HG02623 (cell line): Measurements from ENCODE around the gene TTC39A.
"Not testable (repeated sequence)": the region's sequence is repeated elsewhere in the genome, so short reads cannot be mapped to it uniquely, and the experiment has no call there.

Experiments used
- ATAC-seq: cut with Tn5 transposase; IDR thresholded peaks from one replicate; pipeline ENCODE4 v1.9.1; 2021; ENCODE audit warnings: moderate library complexity; ENCODE audit not compliant: unreplicated experiment

TTC39A gene

DNA sequence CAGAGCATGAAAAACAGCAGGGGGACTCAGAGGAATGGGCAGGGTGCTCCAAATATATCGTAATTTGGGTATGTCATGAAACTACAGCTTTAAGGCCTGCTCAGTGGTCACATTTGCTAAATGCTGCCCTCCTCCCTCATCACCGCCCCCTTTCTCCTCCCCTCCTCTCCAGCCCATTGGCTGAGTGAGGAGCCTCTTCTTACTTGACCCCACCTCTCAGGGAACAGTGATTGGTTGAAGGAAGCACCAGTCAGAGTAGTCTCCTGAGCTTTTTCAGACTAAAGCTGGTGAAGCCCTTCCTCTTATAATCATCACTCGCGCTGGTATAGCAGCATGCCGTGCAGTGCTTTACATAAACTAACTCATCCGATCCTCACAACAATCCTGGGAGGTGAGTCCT is 10.0 kb upstream of the TTC39A start:
- ATAC-seq = no peak

GRCh38 chr1:51336711-51337110 is 6.3 kb upstream of the TTC39A start:
- no peak for ATAC-seq

DNA sequence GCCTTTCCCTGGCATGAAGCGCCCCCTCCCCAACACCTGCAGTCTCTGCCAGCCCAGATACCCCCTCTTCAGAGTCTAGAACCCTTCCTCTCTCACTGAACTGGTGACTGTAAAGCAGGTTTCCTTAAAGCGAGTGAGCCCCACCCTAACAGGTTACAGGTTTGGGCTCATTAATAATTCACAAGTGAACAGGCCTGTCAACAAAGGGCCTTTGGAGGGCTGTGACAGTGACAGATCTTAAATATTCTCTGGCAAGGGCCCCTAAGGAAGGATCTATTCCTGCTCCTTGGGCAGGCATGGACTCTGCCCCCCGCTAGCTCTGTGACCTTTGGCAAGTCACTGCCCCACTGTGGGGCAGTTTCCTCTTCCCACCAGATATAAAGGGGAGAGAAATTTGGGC is 5.6 kb upstream of the TTC39A start:
- ATAC-seq = no peak

DNA sequence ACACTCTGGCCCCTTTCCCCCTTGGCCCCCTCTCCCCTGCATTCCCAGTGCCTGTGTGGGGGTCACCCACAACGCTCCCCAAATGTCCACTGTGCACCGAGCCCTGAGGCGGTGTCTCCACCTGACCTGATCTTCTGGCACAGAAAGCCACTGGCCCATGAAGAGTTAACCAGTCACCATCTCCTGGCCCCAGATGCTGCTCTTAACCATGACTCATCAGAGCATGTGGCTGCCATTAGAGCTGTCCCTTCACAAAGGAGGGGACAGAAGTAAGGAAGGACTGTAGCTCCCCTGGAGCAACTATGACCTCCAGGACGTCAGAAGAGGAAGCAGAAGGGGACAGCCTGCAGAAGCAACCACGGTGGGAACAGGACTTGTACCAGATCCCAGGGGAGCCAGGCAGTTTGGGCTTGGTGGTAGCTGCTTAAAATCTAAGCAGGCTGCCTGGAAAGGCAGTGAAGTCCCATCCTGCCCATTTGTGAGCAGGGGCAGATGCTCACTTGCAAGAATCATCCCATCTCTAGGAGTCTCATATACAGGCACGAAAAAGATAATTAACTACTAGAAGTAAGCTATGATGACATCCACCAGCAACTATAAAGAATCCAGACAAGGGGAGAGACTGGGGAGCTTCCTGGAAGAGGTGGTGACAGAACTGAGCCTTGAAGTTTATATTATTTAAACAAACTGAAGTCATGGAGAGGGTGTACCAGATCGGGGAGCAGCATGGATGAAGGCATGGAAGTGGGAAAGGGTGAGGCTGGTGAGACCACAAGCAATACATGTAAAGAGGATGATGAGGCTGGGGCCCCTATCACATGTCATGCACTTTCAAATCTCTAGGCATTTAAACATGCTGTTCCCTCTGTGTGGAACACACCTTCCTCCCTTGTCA is 1.1 kb upstream of the TTC39A start:
- no peak for ATAC-seq

DNA sequence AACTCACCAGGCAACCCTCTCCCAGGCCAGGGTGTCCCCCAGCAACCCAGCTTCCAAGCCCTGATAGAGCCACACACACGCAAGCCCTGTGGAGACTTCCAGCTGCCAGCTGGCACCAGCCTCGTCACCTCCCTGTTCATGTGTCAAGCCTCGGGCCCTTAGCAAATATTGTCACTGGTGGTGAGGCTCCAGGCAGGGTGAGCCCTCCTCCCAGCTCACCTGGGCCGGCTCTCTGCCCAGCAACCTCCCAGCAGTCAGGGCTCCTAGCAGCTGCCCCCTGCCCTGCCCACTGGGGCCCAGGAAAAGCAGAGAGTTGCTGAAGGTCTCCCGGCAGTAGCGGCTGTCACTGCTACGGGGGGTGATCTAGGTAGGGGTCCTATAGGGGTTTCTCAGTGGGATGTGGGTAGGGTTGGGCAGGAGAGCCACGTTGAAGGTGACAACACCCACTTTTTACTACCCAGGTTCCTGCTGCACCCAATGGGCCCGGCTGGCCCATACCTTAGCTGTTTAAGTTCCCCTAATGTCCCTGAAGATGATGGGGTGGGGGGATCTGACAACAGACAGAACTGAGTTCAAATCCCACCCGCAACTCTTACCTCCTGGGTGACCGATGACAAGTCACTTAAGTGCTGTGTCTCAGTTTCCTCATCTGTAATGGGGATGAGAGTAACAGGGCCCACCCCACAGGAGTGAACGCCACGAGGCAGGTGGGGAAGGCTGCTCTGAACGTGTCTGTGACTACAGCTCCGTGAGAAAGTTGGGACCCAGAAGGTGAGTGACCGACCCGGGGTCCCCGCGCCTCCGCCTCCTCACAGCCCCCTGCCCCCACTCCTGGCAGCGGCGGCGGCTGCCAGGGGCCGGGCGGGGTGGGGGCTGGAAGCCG is 678 bp downstream of the TTC39A start:
- ATAC-seq = no peak

DNA sequence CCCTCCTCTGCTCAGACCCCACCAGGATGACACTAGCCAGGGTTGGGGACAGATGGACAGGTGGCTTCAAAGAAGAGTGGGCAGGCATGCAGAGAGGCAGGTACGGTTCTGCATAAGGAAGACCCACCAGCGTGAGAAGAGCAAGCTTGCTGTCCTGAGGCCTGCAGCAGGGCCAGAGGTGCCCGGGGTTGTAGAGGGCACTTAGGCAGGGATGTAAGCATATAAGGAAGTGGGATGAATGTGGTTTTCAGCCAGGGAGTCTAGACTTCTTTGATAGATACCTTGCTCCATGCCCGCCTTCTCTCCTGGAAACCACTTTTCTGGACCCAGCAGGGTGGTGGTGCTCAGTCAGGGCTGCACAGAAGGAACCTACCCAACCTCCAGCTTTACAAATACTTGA is 1.4 kb downstream of the TTC39A start:
- ATAC-seq = no peak

- ATAC-seq = no peak
These were observed 2.1 kb downstream of the TTC39A start for GRCh38 chr1:51328279-51328678.

GRCh38 chr1:51327386-51327785 is 3.0 kb downstream of the TTC39A start:
- ATAC-seq = no peak

GRCh38 chr1:51326839-51327238 is 3.5 kb downstream of the TTC39A start:
- ATAC-seq = no peak

DNA sequence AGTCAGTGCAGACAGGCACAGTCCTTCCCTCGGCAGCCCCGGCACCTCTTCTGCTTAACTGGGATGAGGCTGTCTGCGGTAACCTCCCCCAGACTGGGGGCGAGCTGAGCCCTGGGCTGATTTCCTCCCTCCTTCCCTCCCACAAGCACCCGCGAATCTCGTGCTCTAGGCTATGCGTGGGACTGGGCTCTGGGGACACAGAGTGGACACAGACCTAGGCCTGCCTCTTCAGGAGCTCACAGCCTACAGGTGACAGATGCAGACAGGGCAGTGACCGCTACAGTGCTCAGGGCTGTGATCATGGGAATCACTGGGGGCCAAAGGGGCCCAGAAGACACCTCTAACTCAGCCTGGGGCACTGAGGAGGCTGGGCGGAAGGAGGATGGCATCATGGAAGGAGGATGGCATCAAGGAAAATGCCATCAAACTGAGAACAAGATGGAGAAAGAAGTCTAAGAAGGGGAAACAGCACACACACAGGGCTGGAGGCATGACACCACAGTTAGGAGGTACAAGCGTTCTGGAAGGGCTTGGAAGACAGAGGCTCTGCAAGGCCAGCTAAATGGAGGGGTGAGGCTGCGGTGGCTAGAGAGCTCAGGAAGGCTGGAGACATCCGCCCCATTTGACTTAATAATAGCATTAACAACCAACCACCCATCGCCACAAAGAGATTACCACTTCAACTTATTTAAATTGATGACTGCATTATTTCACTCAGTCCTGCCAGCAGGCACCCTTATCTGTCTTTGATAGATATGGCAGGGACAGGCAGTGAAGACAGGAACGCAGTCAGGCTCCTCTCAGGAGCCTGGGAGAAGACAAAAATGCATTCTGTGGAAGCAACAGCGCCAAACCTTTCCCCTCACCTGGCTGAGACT is 4.2 kb downstream of the TTC39A start:
- no peak for ATAC-seq

- ATAC-seq = no peak
These were observed 5.0 kb downstream of the TTC39A start for GRCh38 chr1:51325391-51325790.

DNA sequence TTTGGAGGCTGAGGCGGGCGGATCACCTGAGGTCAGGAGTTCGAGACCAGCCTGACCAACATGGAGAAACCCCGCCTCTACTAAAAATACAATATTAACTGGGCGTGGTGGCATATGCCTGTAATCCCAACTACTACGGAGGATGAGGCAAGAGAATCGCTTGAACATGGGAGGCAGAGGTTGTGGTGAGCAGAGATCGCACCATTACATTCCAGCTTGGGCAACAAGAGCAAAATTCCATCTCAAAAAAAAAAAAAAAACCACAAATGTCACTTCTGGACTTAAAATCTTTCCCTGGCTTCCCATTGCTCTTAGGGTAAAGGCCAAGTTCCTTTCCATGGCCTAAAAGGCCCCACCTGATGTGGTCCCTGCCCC is 5.4 kb downstream of the TTC39A start:
- ATAC-seq = not testable (repeated sequence)

- no peak for ATAC-seq
These were observed 5.9 kb downstream of the TTC39A start for GRCh38 chr1:51324251-51325010.

DNA sequence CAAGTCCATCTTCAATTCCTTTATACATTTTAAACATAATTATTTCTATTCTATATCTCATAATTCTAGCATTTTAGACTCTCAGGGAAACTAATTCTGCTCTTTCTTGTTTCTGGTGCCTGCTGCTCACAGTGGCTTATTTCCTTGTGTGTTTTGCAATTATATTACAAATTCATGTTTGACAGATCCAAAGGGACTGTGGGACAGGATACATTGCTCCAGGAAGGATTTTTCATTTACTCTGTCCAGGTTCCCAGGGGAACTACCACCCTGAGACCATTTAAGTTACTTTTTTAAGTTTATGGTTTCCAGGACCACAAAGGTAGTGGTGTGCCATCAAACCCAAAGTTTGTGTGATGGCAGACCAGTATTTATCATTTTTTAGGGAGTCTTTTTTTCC is 6.6 kb downstream of the TTC39A start:
- no peak for ATAC-seq

DNA sequence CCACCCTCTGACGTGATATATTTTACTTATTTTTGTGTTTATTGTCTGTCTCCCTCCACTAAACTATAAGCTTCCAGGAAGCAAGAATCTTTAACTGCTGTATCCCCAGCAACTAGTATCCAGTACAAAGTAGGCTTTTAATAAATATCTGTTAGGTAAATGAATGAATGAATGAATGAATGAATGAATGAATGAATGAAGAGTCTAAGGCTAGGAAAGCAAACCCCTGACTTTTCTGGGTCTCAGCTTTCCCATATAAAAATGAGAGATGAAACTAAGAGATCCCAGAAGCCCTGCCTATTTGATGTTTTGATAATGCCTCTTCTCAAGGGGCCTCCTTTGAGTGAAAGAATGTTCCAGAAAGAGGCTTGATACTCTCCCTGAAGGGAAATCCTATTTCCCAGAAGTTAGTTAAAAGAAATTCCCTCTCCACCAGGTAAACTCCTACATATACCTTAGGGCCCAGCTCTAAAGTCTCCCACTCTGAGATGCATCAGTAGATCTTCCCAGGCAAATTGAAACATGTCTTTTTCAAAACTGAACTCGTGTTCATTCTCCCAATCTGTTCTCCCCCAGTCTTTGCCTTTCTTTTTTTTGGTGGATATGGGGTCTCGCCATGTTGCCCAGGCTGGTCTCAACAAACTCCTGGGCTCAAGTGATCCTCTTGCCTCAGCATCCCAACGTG is 7.8 kb downstream of the TTC39A start:
- ATAC-seq = no peak

- ATAC-seq = no peak
These were observed 8.5 kb downstream of the TTC39A start for GRCh38 chr1:51321924-51322280.

DNA sequence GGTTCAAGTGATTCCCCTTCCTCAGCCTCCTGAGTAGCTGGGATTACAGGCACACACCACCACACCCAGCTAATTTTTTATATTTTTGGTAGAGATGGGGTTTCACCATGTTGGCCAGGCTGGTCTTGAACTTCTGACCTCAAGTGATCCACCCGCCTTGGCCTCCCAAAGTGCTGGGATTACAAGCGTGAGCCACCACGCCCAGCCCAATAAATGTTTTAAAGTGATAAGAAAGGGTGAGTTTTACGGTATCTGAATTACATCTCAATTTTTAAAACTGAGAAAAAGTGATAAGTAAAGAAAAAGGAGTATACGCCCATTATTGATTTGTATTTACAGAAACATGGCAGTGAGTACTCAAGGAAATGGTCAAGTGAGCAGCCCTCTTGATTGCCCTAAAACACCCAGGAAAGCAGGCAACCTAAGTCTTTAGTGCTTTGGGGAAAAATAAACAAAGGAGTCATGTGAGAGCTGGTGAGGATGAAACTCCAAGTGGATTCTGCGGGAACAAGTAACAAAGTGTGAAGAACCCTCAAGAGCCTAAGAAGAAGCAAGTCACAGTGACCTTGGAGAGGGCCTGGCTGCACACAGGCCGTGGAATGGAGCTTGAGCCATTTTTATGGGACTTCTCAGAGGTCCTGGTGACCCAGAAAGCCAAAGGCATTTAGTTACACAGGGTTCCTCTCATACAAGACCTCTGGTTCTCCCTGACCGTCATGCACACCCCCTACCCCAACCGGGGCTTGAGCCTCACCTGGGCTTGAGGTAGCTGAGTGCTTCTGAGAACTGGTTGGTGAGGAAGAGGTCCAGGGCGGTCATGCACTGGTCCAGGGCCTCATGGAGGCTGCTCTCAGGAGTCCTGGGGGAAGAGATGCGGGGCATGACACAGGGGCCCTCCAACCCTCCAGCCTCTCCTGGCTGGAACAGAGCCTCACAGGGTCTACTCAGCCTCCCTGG is 9.1 kb downstream of the TTC39A start:
- no peak for ATAC-seq

DNA sequence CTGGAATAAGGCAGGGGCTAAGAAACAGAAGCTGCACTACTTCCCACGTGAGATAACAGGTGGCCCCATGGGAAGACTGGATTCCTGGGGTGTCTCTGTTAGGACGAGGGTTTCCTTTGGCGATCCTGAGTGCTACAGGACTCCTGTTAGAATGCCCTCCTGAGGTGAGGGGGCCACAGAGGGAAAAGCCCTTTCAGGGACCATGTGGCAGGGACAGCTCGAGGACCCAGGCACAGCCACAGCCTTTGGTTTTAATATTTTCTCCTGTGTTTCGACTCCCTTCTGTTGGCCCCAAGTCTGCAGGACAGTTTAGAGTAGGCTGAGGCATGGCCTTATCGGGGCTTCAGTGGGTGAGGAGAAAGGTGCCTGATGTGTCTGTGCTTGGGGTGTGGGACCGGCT is 12.6 kb downstream of the TTC39A start:
- ATAC-seq = no peak

- ATAC-seq = no peak
These were observed 13.6 kb downstream of the TTC39A start for GRCh38 chr1:51316846-51317120.
